GM12875 (cell line): Measurements from ENCODE around the gene PRDM11.

ENCODE experiments used
- H3K4me3 ChIP-seq: one replicate; pipeline ENCODE4 v1.5.1; 2011; ENCODE audit warnings: low read depth, low read length, control low read depth
- TF ChIP-seq, protein P1 (sequence below): IDR thresholded peaks from 2 replicates; pipeline ENCODE4 v1.5.1; 2011; ENCODE audit warnings: low read depth, mild to moderate bottlenecking, control low read depth, inconsistent platforms, low read length, moderate library complexity, borderline replicate concordance; ENCODE audit not compliant: insufficient read depth

PRDM11 gene

GRCh38 chr11:45168366-45169130 lies 22.1 kb downstream of the PRDM11 start:
- no peak overlapping the region for H3K4me3 ChIP-seq
- TF ChIP-seq, protein P1, sequence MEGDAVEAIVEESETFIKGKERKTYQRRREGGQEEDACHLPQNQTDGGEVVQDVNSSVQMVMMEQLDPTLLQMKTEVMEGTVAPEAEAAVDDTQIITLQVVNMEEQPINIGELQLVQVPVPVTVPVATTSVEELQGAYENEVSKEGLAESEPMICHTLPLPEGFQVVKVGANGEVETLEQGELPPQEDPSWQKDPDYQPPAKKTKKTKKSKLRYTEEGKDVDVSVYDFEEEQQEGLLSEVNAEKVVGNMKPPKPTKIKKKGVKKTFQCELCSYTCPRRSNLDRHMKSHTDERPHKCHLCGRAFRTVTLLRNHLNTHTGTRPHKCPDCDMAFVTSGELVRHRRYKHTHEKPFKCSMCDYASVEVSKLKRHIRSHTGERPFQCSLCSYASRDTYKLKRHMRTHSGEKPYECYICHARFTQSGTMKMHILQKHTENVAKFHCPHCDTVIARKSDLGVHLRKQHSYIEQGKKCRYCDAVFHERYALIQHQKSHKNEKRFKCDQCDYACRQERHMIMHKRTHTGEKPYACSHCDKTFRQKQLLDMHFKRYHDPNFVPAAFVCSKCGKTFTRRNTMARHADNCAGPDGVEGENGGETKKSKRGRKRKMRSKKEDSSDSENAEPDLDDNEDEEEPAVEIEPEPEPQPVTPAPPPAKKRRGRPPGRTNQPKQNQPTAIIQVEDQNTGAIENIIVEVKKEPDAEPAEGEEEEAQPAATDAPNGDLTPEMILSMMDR, result no peak

- TF ChIP-seq, protein P1, result no peak
Observed at GRCh38 chr11:45169310-45170072, 23.1 kb downstream of the PRDM11 start.

GRCh38 chr11:45170484-45170883 lies 24.0 kb downstream of the PRDM11 start:
- no peak overlapping the region for H3K4me3 ChIP-seq
- TF ChIP-seq, protein P1, result no peak

More at GRCh38 chr11:45169310-45170072, 23.1 kb downstream of the PRDM11 start:
- no peak overlapping the region for H3K4me3 ChIP-seq

DNA sequence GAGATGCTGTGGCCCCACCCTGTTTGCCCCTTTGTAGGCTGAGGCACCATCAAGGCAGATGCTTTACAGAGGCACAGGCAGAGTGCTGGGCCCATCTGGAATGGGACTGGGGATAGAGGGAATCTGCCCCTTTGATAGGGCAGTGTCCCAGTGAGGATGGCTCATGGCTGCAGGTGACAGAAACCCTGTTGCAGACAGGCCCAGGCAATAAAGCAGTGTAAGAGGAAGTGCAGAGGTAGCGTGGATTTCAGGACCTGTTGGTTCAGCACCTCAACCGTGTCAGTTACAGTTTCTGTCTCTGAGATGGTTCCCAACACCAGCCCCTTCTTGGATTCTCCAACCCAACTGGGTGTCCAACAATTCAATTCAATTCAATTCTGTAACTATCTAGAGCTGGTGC lies 25.1 kb downstream of the PRDM11 start:
- TF ChIP-seq, protein P1, result no peak

GRCh38 chr11:45173064-45173463 lies 26.6 kb downstream of the PRDM11 start:
- no peak overlapping the region for H3K4me3 ChIP-seq
- TF ChIP-seq, protein P1, result no peak

More for the DNA sequence above, 25.1 kb downstream of the PRDM11 start:
- no peak overlapping the region for H3K4me3 ChIP-seq

- TF ChIP-seq, protein P1, result no peak
Observed at GRCh38 chr11:45174168-45174835, 27.9 kb downstream of the PRDM11 start.

More at GRCh38 chr11:45174168-45174835, 27.9 kb downstream of the PRDM11 start:
- H3K4me3 ChIP-seq, result no peak overlapping the region
